ENCODE data around the gene CEP131. TPM values are rescaled to one million over a fixed set of nuclear protein-coding genes. Genes with fewer than 3 reads are reported as not detected.
A peak's percentile ranks its signal among the peaks of the same experiment; 100 is the strongest.

The CEP131 gene
- total RNA-seq, 1 donor from 2014 or later = 35.1 TPM

DNA sequence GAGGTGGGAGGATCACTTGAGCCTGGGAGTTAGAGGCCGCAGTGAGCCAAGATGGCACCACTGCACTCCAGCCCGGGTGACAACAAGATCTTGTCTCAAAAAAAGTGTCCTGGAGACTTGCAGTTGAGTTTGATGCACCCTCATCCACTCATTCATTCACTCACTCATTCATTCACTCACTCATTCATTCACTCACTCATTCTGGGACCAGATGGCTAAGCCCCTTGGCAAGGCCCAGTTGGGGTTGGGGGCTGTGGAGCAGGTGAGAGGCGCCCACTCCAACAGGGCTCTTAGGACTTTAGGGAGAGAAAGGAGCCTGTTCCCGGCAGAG, 55.6 kb downstream of the CEP131 start:
- Mint-ChIP-seq H3K27me3 (ENCODE audit: unreplicated experiment) (peaks cover 7% of the 10 kb centered on the region), H3K36me3 (ENCODE audit: unreplicated experiment) (no peaks in the 10 kb centered on the region), H3K4me3 (ENCODE audit: unreplicated experiment) (peak overlapping the region; percentile 68), H3K27ac (ENCODE audit: unreplicated experiment) (peak overlapping the region; percentile 80), H3K4me1 (ENCODE audit: low read depth, unreplicated experiment) (peaks cover 17% of the 10 kb centered on the region), H3K9me3 (ENCODE audit: unreplicated experiment) (peaks cover 9% of the 10 kb centered on the region)
- no peak for DNase-seq
- TF ChIP-seq, protein P1, sequence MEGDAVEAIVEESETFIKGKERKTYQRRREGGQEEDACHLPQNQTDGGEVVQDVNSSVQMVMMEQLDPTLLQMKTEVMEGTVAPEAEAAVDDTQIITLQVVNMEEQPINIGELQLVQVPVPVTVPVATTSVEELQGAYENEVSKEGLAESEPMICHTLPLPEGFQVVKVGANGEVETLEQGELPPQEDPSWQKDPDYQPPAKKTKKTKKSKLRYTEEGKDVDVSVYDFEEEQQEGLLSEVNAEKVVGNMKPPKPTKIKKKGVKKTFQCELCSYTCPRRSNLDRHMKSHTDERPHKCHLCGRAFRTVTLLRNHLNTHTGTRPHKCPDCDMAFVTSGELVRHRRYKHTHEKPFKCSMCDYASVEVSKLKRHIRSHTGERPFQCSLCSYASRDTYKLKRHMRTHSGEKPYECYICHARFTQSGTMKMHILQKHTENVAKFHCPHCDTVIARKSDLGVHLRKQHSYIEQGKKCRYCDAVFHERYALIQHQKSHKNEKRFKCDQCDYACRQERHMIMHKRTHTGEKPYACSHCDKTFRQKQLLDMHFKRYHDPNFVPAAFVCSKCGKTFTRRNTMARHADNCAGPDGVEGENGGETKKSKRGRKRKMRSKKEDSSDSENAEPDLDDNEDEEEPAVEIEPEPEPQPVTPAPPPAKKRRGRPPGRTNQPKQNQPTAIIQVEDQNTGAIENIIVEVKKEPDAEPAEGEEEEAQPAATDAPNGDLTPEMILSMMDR (IDR thresholded peaks at IDR 0.05; ENCODE audit: partially characterized antibody, unreplicated experiment) = no peak

DNA sequence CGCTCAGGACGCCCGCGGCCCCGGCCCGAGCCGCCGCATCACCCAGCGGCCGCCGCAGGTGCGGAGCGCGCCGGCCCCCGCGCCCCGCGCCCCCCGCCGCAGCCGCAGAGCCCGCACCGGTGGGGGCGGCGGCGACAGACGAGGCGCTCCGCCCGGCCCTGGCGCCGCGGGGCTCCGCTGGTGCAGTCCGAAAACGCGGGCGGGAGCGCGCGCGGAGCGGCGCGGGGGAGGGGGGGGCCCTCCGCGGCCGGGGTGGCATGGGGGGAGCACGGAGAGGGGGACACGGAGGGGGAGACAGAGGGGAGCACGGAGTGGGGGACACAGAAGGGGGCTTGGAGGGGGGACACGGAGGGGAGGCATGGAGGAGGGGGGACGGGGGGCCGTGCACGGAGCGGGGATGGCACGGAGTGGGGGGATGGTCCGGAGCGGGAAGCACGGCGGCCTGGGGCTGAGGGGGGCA, 56.7 kb downstream of the CEP131 start, which contains the start of gene AATK:
Gene AATK (minus strand): TSS at position 189 of the 460 bp plus-strand sequence. CDS start 229 bp downstream, outside the sequence.
- H3K4me1 Mint-ChIP-seq (ENCODE audit: low read depth, unreplicated experiment) = peaks cover 9% of the 10 kb centered on the region
- no peaks in the 10 kb centered on the region for H3K36me3 Mint-ChIP-seq (ENCODE audit: unreplicated experiment)
- H3K27me3 Mint-ChIP-seq (ENCODE audit: unreplicated experiment) = no peaks in the 10 kb centered on the region
- H3K27ac Mint-ChIP-seq (ENCODE audit: unreplicated experiment) = peak within 1 kb of the TSS; percentile 68
- TF ChIP-seq, protein P1 (IDR thresholded peaks at IDR 0.05; ENCODE audit: partially characterized antibody, unreplicated experiment) = no peak
- peak; percentile 30 for DNase-seq
- peaks cover 2% of the 10 kb centered on the region for H3K9me3 Mint-ChIP-seq (ENCODE audit: unreplicated experiment)
- H3K4me3 Mint-ChIP-seq (ENCODE audit: unreplicated experiment) = peak within 1 kb of the TSS; percentile 38

DNA sequence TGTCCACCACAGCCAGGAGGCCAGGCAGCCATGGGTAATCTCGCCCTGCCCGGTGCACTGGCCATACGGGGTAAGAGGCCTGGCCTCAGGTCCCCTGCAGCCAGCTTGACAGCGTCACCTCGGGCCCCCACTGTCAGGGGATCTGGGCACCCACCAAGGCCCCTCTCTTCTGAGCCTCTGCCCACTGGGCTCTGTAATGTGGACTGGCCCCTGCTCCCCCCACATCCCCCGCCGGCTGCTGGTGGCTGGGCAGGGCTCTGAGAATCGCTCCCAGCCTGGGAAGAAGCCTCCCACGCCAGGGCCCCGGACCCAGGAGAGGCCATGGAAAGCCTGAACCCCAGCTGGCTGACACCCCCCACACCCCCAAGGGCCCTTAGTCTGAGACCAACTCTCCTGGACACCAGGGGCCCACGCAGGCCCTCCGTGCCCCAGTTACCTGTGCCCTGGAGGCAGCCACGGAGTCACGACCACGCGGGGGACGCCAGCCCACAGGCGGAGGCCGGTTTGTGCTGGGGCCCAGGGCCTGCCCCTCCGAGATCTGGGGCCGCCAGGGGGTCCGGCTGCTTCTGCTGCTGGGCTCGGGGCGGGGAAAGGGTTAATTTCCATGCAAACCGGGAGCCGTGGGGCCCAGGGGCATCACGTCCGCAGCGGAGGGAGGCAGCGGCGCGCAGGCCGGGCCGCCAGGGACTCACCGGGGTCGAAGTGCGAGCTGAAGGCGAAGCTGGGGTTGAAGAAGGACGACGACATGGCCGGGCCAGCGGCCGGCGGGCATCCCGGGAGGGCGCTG, 57.3 kb downstream of the CEP131 start, which contains the start of gene PVALEF:
Gene PVALEF (plus strand): TSS at position 262 of the 787 bp plus-strand sequence. CDS start 15,720 bp downstream, outside the sequence.
- Mint-ChIP-seq H3K27me3 (ENCODE audit: unreplicated experiment) (no peaks in the 10 kb centered on the region), H3K4me3 (ENCODE audit: unreplicated experiment) (peak within 1 kb of the TSS; percentile 61), H3K9me3 (ENCODE audit: unreplicated experiment) (peaks cover 2% of the 10 kb centered on the region), H3K27ac (ENCODE audit: unreplicated experiment) (peak within 1 kb of the TSS; percentile 82), H3K36me3 (ENCODE audit: unreplicated experiment) (no peaks in the 10 kb centered on the region), H3K4me1 (ENCODE audit: low read depth, unreplicated experiment) (peaks cover 9% of the 10 kb centered on the region)
- peak; percentile 75 for DNase-seq
- TF ChIP-seq, protein P1 (IDR thresholded peaks at IDR 0.05; ENCODE audit: partially characterized antibody, unreplicated experiment) = no peak

DNA sequence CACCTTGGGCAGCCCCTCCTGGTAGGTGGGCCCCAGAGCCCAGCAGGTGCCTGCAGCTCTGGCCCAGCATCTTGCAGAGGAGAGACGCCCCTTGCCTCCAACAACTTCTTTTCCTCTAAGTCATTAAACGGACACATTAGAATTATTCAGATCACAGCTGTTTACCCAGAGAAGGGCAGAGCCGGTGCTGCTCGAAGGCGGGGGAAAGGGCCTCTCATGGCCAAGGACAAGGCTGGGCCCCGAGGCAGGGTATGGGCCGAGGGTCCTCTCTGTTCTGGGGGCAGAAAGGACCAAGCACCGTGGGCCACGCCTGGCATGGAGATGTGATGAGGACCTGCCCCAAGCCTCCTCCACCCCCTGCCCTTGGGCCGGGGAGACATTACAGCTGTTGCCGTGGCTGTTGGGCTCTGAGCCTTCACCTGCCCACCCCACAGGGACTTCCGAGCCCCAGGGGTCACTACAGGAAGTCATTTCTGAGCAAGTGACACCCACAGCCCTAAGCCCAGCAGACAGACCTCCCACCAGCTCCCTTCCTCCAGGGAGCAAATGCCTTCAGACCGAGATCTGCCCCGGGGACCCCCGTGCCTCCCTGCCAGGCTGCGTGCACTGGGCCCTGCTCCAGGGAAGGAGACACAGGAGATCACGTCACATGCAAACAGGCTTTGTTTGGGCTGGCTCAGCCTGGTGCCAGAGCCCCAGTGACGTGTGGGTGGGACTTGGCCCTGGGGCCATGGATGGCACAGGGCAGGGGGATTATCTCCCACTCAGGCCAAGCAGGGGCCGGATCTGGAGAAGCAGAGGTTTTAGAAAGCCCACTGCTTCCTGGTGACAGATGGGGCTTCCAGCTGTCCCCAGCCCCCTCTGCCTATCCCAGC, 58.2 kb downstream of the CEP131 start:
- H3K27ac Mint-ChIP-seq (ENCODE audit: unreplicated experiment) = peak overlapping the region; percentile 82
- DNase-seq = peak; percentile 74
- peaks cover 9% of the 10 kb centered on the region for H3K4me1 Mint-ChIP-seq (ENCODE audit: low read depth, unreplicated experiment)
- no peaks in the 10 kb centered on the region for H3K36me3 Mint-ChIP-seq (ENCODE audit: unreplicated experiment)
- H3K27me3 Mint-ChIP-seq (ENCODE audit: unreplicated experiment) = no peaks in the 10 kb centered on the region
- TF ChIP-seq, protein P1 (IDR thresholded peaks at IDR 0.05; ENCODE audit: partially characterized antibody, unreplicated experiment) = no peak
- H3K4me3 Mint-ChIP-seq (ENCODE audit: unreplicated experiment) = peak overlapping the region; percentile 61
- peaks cover 2% of the 10 kb centered on the region for H3K9me3 Mint-ChIP-seq (ENCODE audit: unreplicated experiment)
